OCI-LY1 (cell line): ENCODE measurements around the gene YIF1A.

Experiments used
- EZH2 ChIP-seq: fragments of 200-600 bp; sonication (generic), shearing (Covaris generic); IDR thresholded peaks from 2 replicates; pipeline ENCODE4 v1.8.0; 2017; ENCODE audit warnings: borderline replicate concordance, mixed run types, mild to moderate bottlenecking, antibody characterized with exemption, low read length, moderate library complexity, mixed read lengths
- TF ChIP-seq, protein P1 (sequence below): fragments of 200-600 bp; sonication (generic), shearing (Covaris generic); IDR thresholded peaks from 2 replicates; pipeline ENCODE4 v1.5.1; 2017; ENCODE audit warnings: mild to moderate bottlenecking, antibody characterized with exemption, low read length, moderate library complexity, mixed read lengths

GRCh38 chr11:66261578-66261977, 27.4 kb downstream of the YIF1A start:
- TF ChIP-seq, protein P1, sequence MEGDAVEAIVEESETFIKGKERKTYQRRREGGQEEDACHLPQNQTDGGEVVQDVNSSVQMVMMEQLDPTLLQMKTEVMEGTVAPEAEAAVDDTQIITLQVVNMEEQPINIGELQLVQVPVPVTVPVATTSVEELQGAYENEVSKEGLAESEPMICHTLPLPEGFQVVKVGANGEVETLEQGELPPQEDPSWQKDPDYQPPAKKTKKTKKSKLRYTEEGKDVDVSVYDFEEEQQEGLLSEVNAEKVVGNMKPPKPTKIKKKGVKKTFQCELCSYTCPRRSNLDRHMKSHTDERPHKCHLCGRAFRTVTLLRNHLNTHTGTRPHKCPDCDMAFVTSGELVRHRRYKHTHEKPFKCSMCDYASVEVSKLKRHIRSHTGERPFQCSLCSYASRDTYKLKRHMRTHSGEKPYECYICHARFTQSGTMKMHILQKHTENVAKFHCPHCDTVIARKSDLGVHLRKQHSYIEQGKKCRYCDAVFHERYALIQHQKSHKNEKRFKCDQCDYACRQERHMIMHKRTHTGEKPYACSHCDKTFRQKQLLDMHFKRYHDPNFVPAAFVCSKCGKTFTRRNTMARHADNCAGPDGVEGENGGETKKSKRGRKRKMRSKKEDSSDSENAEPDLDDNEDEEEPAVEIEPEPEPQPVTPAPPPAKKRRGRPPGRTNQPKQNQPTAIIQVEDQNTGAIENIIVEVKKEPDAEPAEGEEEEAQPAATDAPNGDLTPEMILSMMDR, result no peak
- TF ChIP-seq EZH2, result no peak
